AG04449 (cell line): ENCODE results near the gene ZNF519.
"Not testable (repeated sequence)": the region's sequence is repeated elsewhere in the genome, so short reads cannot be mapped to it uniquely, and the experiment has no call there.

ENCODE experiments used
- CTCF ChIA-PET: fragments of 350-600 bp; formaldehyde crosslinking; extraction: SDS; loops from one replicate; lab custom pipeline; 2021; ENCODE audit warnings: antibody characterized with exemption; lab: Yijun Ruan, JAX
- POLR2A ChIA-PET: fragments of 400-600, 350-600 bp; formaldehyde crosslinking; extraction: SDS; loops from one replicate; lab custom pipeline; 2020; ENCODE audit warnings: antibody characterized with exemption, inconsistent platforms; lab: Yijun Ruan, JAX
- DNase-seq: peaks from one replicate; pipeline ENCODE4 v3.0.0-alpha.2; 2010; ENCODE audit warnings: low read depth, low spot score
- H3K4me3 ChIP-seq: 2 replicates; pipeline ENCODE4 v1.5.1; 2011; ENCODE audit warnings: low read depth, mild to moderate bottlenecking, control low read depth, low read length
- CTCF ChIP-seq: IDR thresholded peaks from one replicate; pipeline ENCODE4 v1.5.1; 2011; ENCODE audit warnings: mild to moderate bottlenecking, moderate library complexity, low read length, control low read depth, inconsistent platforms; ENCODE audit not compliant: insufficient read depth; ENCODE audit errors: missing control alignments

Gene ZNF519

GRCh38 chr18:14170367-14171036 is 38.3 kb upstream of the ZNF519 start:
- H3K4me3 ChIP-seq, DNase-seq, CTCF ChIA-PET, POLR2A ChIA-PET: not testable (repeated sequence)

GRCh38 chr18:14162915-14163314 is 30.7 kb upstream of the ZNF519 start:
- DNase-seq, CTCF ChIA-PET, POLR2A ChIA-PET, H3K4me3 ChIP-seq: not testable (repeated sequence)

- DNase-seq, POLR2A ChIA-PET, H3K4me3 ChIP-seq, CTCF ChIA-PET: not testable (repeated sequence)
These were observed 19.4 kb upstream of the ZNF519 start for GRCh38 chr18:14151564-14152113.

GRCh38 chr18:14150766-14151165 is 18.5 kb upstream of the ZNF519 start:
- POLR2A ChIA-PET, H3K4me3 ChIP-seq, CTCF ChIA-PET, DNase-seq: not testable (repeated sequence)

GRCh38 chr18:14149916-14150420 is 17.7 kb upstream of the ZNF519 start:
- POLR2A ChIA-PET, DNase-seq, H3K4me3 ChIP-seq, CTCF ChIA-PET: not testable (repeated sequence)

- POLR2A ChIA-PET, DNase-seq, H3K4me3 ChIP-seq, CTCF ChIA-PET: not testable (repeated sequence)
These were observed 17.1 kb upstream of the ZNF519 start for GRCh38 chr18:14149121-14149850.

- POLR2A ChIA-PET, CTCF ChIA-PET, H3K4me3 ChIP-seq, DNase-seq: not testable (repeated sequence)
These were observed 16.0 kb upstream of the ZNF519 start for GRCh38 chr18:14147935-14148865.

- POLR2A ChIA-PET, H3K4me3 ChIP-seq, CTCF ChIA-PET, DNase-seq: not testable (repeated sequence)
These were observed 14.5 kb upstream of the ZNF519 start for GRCh38 chr18:14146771-14147170.

GRCh38 chr18:14145581-14146338 is 13.5 kb upstream of the ZNF519 start:
- H3K4me3 ChIP-seq, DNase-seq, POLR2A ChIA-PET, CTCF ChIA-PET: not testable (repeated sequence)

- CTCF ChIA-PET, POLR2A ChIA-PET, DNase-seq, H3K4me3 ChIP-seq: not testable (repeated sequence)
These were observed 12.8 kb upstream of the ZNF519 start for GRCh38 chr18:14145021-14145420.

GRCh38 chr18:14144628-14144895 is 12.3 kb upstream of the ZNF519 start:
- ChIA-PET CTCF (no interaction called here), POLR2A (no interaction called here)
- no peak for TF ChIP-seq CTCF

GRCh38 chr18:14143871-14144627 is 11.8 kb upstream of the ZNF519 start:
- H3K4me3 ChIP-seq, DNase-seq, CTCF ChIA-PET, POLR2A ChIA-PET: not testable (repeated sequence)

More at GRCh38 chr18:14144628-14144895, 12.3 kb upstream of the ZNF519 start:
- DNase-seq = no peak
- H3K4me3 ChIP-seq = no peak overlapping the region

GRCh38 chr18:14143396-14143795 is 11.2 kb upstream of the ZNF519 start:
- POLR2A ChIA-PET, DNase-seq, H3K4me3 ChIP-seq, CTCF ChIA-PET: not testable (repeated sequence)
